ENCODE measurements around the gene FAM107B. TPM values are rescaled to one million over a fixed set of nuclear protein-coding genes. Genes with fewer than 3 reads are reported as not detected.
A peak's percentile ranks its signal among the peaks of the same experiment; 100 is the strongest.

The FAM107B gene
- total and polyA plus RNA-seq, 12 donors = 2.6 to 18.5 (median 6.2) TPM

DNA sequence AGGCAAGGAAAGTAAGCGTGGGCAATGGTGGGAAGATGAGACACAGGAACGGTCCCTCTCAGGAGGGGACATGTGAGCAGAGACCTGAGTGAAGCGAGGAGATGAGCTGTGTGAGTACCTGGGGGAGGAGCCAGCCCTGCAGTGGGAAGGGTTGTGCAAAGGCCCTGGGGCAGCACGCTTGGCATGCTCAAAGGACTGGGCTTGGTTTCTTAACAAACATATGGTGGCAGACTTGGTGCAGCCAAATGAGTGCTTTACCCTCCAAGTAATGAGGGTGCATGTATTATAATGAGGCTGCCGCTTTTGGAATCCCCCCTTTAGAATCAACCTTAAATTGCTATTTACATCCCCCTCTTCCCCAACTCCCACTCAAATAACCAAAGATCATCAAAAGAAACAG, 291.3 kb downstream of the FAM107B start:
- Histone ChIP-seq H3K36me3 (no peaks in the 10 kb centered on the region), H3K9me3 (no peaks in the 10 kb centered on the region), H3K4me3 (no peak overlapping the region), H3K27me3 (peaks cover 0 to 41% (median 17%) of the 10 kb centered on the region in 7 donors), H3K4me1 (peaks cover 0 to 5% (median 1%) of the 10 kb centered on the region in 9 donors), H3K27ac (no peak overlapping the region)
- ATAC-seq = no peak
- TF ChIP-seq, protein P1, sequence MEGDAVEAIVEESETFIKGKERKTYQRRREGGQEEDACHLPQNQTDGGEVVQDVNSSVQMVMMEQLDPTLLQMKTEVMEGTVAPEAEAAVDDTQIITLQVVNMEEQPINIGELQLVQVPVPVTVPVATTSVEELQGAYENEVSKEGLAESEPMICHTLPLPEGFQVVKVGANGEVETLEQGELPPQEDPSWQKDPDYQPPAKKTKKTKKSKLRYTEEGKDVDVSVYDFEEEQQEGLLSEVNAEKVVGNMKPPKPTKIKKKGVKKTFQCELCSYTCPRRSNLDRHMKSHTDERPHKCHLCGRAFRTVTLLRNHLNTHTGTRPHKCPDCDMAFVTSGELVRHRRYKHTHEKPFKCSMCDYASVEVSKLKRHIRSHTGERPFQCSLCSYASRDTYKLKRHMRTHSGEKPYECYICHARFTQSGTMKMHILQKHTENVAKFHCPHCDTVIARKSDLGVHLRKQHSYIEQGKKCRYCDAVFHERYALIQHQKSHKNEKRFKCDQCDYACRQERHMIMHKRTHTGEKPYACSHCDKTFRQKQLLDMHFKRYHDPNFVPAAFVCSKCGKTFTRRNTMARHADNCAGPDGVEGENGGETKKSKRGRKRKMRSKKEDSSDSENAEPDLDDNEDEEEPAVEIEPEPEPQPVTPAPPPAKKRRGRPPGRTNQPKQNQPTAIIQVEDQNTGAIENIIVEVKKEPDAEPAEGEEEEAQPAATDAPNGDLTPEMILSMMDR (IDR thresholded peaks at IDR 0.05) = no peak
- intact Hi-C loops (cut with DNase I) = no loop called here
- no peak for DNase-seq
- 90 to 92% methylated on average over 5 of the region's 5 CpGs for WGBS, 2 donors

- H3K27me3 ChIP-seq = peaks cover 0 to 27% (median 10%) of the 10 kb centered on the region in 7 donors
- peaks cover 0 to 9% (median 4%) of the 10 kb centered on the region in 9 donors for H3K4me1 ChIP-seq
- no peak overlapping the region for H3K4me3 ChIP-seq
- no peaks in the 10 kb centered on the region for H3K9me3 ChIP-seq
- ATAC-seq (peak in 7 of 8 donors; percentile 30 to 72 (median 52)), DNase-seq (peak in 1 of 2 donors; percentile 37)
- TF ChIP-seq, protein P1 (IDR thresholded peaks at IDR 0.05) = no peak
- WGBS, 2 donors = 65% methylated on average over 9 of the region's 9 CpGs
- H3K36me3 ChIP-seq = no peaks in the 10 kb centered on the region
- H3K27ac ChIP-seq = no peak overlapping the region
- intact Hi-C loops (cut with DNase I) = no loop called here
Measured at GRCh38 chr10:14481752-14482151, 292.9 kb downstream of the FAM107B start.

DNA sequence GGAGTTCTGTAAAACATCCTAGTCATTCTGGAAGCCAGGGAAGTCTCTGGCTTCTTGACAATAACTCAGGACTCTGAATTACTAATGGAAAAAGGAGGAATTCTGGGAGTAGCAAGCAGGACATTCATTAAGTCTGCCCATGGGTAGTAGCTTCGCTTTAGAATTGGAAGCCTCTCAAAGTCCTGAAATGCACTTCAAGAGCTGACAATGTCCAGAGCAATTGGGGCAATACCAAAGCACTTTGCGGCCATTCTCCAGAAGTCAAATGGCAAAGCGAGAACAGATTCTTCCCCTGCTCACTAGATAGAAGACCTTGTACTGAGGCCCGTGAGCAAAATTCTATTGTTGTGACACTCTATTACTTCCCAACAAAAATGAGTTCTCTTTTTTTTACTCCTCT, 293.7 kb downstream of the FAM107B start:
- peaks cover 0 to 20% (median 7%) of the 10 kb centered on the region in 7 donors for H3K27me3 ChIP-seq
- WGBS, 2 donors = 82 to 86% methylated on average over 4 of the region's 4 CpGs
- H3K9me3 ChIP-seq = no peaks in the 10 kb centered on the region
- TF ChIP-seq, protein P1 (IDR thresholded peaks at IDR 0.05) = no peak
- ATAC-seq (no peak), DNase-seq (no peak)
- intact Hi-C loops (cut with DNase I) = no loop called here
- H3K4me3 ChIP-seq = no peak overlapping the region
- H3K4me1 ChIP-seq = peaks cover 0 to 9% (median 4%) of the 10 kb centered on the region in 9 donors
- no peak overlapping the region for H3K27ac ChIP-seq
- no peaks in the 10 kb centered on the region for H3K36me3 ChIP-seq

- TF ChIP-seq, protein P1 (IDR thresholded peaks at IDR 0.05) = peak; percentile 45 to 82 (median 68)
- no peaks in the 10 kb centered on the region for H3K36me3 ChIP-seq
- H3K4me3 ChIP-seq = no peak overlapping the region
- ATAC-seq (peak in 7 of 8 donors; percentile 71 to 86 (median 78)), DNase-seq (peak; percentile 65 to 68)
- H3K27me3 ChIP-seq = peaks cover 0 to 3% (median 0%) of the 10 kb centered on the region in 7 donors
- intact Hi-C loops (cut with DNase I) = loop anchor here in 9 of 10 donors (1.0 to 10.0 kb wide), 8 partner anchors 281 to 694 kb away; no protein-coding TSS in a partner anchor
- WGBS, 2 donors = 23 to 37% methylated on average over 3 of the region's 3 CpGs
- no peaks in the 10 kb centered on the region for H3K9me3 ChIP-seq
- peaks cover 0 to 9% (median 4%) of the 10 kb centered on the region in 9 donors for H3K4me1 ChIP-seq
- no peak overlapping the region for H3K27ac ChIP-seq
Measured at GRCh38 chr10:14478604-14479003, 296.1 kb downstream of the FAM107B start.
